Calu3 (cell line): ENCODE measurements around the gene SLC50A1. TPM values are rescaled to one million over a fixed set of nuclear protein-coding genes. Genes with fewer than 3 reads are reported as not detected.

Experiments used
- BruUV-seq: library from RNA; stranded (reverse); fragments of 400-500 nt; replicated peaks from 2 replicates; lab custom pipeline; 2021; lab: Mats Ljungman, UMichigan
- CTCF ChIA-PET: fragments of 300-600 bp; sonication (Branson Sonifier 250); formaldehyde crosslinking; loops from one replicate; lab custom pipeline; 2022; ENCODE audit warnings: antibody characterized with exemption; lab: Charles Lee
- DNase-seq: peaks from one replicate; pipeline ENCODE4 v3.0.0; 2022
- H3K27ac Mint-ChIP-seq: one replicate; pipeline ENCODE4 v1.8.0; 2022; ENCODE audit warnings: mixed read lengths; ENCODE audit not compliant: unreplicated experiment
- H3K27me3 Mint-ChIP-seq: one replicate; pipeline ENCODE4 v1.8.0; 2022; ENCODE audit warnings: mixed read lengths; ENCODE audit not compliant: unreplicated experiment
- H3K36me3 Mint-ChIP-seq: one replicate; pipeline ENCODE4 v1.8.0; 2022; ENCODE audit warnings: mild to moderate bottlenecking, moderate library complexity, mixed read lengths; ENCODE audit not compliant: insufficient read depth, unreplicated experiment
- H3K4me1 Mint-ChIP-seq: one replicate; pipeline ENCODE4 v1.8.0; 2022; ENCODE audit warnings: mild to moderate bottlenecking, low read depth, mixed read lengths; ENCODE audit not compliant: unreplicated experiment
- H3K4me3 Mint-ChIP-seq: one replicate; pipeline ENCODE4 v1.8.0; 2022; ENCODE audit warnings: mild to moderate bottlenecking, low read depth, moderate library complexity, mixed read lengths; ENCODE audit not compliant: unreplicated experiment
- H3K9me3 Mint-ChIP-seq: one replicate; pipeline ENCODE4 v1.8.0; 2022; ENCODE audit warnings: low read depth, mixed read lengths; ENCODE audit not compliant: unreplicated experiment
- intact Hi-C: fragments of 100-400 bp; cut with micrococcal nuclease; formaldehyde crosslinking; loops from one replicate; pipeline ENCODE4 v1.10.0; 2022; ENCODE audit not compliant: unreplicated experiment
- total RNA-seq: library from RNA; stranded (reverse); gene quantifications from 2 replicates; pipeline ENCODE4 v1.2.3, GENCODE V29; 2022
- TF ChIP-seq, protein P1 (sequence below): fragments of 200-600 bp; IDR thresholded peaks from one replicate; pipeline ENCODE4 v1.8.0; 2022; ENCODE audit warnings: antibody characterized with exemption; ENCODE audit not compliant: unreplicated experiment

Gene SLC50A1
- total RNA-seq, 1 experiment from 2014 or later: 68.5 TPM

DNA sequence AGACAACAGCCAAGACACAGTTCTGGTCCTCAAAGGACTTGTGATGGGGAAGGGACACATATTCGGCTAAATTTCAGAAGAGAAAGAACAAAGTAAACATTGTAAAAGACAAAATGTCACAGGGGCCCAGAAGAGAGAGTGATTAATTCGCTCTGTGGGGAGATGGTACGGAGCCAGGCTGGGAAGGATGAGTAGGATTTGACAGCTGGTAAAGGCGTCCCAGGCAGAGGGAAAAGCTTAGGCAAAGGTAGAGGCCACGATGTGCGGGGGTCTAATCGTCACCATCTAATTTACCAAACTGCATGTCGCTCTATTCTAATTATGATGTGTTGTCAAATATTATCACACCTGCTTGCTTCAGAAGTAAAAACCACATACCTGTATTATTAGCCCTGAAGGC lies 25.3 kb upstream of the SLC50A1 start:
- TF ChIP-seq, protein P1, sequence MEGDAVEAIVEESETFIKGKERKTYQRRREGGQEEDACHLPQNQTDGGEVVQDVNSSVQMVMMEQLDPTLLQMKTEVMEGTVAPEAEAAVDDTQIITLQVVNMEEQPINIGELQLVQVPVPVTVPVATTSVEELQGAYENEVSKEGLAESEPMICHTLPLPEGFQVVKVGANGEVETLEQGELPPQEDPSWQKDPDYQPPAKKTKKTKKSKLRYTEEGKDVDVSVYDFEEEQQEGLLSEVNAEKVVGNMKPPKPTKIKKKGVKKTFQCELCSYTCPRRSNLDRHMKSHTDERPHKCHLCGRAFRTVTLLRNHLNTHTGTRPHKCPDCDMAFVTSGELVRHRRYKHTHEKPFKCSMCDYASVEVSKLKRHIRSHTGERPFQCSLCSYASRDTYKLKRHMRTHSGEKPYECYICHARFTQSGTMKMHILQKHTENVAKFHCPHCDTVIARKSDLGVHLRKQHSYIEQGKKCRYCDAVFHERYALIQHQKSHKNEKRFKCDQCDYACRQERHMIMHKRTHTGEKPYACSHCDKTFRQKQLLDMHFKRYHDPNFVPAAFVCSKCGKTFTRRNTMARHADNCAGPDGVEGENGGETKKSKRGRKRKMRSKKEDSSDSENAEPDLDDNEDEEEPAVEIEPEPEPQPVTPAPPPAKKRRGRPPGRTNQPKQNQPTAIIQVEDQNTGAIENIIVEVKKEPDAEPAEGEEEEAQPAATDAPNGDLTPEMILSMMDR: no peak
- no TSS peak for BruUV-seq
- no peaks in the 10 kb centered on the region for H3K9me3 Mint-ChIP-seq
- peaks cover 8% of the 10 kb centered on the region for H3K27me3 Mint-ChIP-seq
- no peak overlapping the region for H3K27ac Mint-ChIP-seq
- CTCF ChIA-PET: no interaction called here
- no peaks in the 10 kb centered on the region for H3K36me3 Mint-ChIP-seq
- intact Hi-C loops: no loop called here
- no peak overlapping the region for H3K4me3 Mint-ChIP-seq
- H3K4me1 Mint-ChIP-seq: no peaks in the 10 kb centered on the region
- no peak for DNase-seq

DNA sequence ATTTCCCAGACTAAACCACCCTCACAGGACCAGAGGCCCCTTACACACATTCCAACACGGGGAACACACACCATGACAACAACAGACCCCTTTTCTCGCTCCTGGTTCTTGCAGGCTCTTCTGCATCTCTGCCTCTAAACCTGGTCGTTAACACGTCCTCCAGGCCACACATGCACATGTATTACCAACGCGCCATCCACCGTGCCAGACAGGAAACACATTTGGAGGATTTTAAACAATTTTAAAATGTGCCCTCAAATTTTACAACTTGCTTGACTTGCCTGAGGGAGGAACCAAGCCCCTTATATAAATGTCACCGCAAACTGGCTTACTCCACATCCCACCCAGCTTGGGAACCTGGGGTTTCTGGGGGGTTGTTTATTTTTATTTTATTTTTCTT lies 24.8 kb upstream of the SLC50A1 start:
- Mint-ChIP-seq H3K4me3 (no peak overlapping the region), H3K36me3 (no peaks in the 10 kb centered on the region), H3K27me3 (peaks cover 6% of the 10 kb centered on the region), H3K9me3 (no peaks in the 10 kb centered on the region), H3K4me1 (no peaks in the 10 kb centered on the region), H3K27ac (no peak overlapping the region)
- TF ChIP-seq, protein P1: no peak
- CTCF ChIA-PET: no interaction called here
- intact Hi-C loops: no loop called here
- no TSS peak for BruUV-seq
- no peak for DNase-seq

DNA sequence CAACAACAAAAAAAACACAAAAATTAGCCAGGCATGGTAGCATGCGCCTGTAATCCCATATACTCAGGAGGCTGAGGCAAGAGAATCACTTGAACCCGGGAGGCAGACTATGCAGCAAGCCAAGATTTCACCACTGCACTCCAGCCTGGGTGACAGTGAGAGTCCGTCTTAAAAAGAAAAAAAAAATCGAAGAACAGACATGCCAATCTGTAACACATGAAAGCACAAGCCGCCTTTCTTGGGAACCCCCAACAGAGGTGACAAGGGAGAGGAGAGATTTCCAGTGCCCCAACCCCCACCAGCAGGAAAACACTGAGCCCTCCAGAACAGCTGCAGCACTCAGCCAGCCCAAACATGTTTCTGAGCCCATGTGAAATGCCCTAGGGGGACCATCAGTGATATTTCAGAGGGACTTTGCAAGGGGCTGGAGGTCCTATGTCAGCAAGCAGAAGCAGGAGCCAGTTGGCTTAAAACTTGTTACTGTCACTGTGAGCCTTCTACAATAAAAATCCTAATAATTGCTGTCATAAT lies 22.1 kb upstream of the SLC50A1 start:
- Mint-ChIP-seq H3K9me3 (no peaks in the 10 kb centered on the region), H3K4me3 (no peak overlapping the region), H3K36me3 (no peaks in the 10 kb centered on the region), H3K4me1 (no peaks in the 10 kb centered on the region), H3K27ac (no peak overlapping the region), H3K27me3 (peaks cover 17% of the 10 kb centered on the region)
- DNase-seq: no peak
- intact Hi-C loops: no loop called here
- TF ChIP-seq, protein P1: no peak
- CTCF ChIA-PET: no interaction called here
- BruUV-seq: no TSS peak

DNA sequence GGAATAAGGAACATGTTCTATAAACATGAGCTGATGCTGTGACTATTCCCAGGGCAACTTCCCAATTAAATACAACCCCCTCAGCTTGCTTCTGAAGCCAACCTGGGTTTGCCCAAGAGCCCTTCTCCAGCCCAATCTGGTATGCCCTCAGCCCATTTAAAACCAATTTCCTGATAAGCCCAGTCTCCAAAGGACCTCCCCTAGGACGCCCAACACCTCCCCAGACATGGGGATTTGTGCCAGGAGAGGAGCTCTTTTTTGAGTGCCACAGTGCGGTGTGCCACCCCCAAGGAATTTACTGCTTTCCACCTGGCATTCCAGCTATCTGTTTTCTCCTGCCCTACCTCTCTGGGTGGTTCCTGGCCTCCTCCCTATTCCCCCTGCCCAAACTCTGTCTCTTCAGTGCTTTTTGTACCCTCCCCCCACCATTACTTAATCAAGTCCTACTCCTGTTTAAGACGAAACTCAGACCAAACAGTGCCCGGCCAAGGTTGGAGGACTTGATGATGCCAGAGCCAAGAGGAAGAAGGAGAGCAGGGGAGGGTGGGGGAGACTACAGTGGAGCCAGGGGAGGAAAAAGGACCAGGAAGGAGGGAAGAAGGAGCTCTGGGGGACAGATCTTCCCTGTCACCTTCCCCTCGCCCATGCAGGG lies 19.4 kb upstream of the SLC50A1 start:
- CTCF ChIA-PET: interaction anchor here (0.5 to 0.7 kb wide), 3 partner anchors 26 to 240 kb away, joined by 3 to 10 read pairs (median 10); no protein-coding TSS in a partner anchor
- peaks cover 7% of the 10 kb centered on the region for H3K4me1 Mint-ChIP-seq
- intact Hi-C loops: no loop called here
- BruUV-seq: no TSS peak
- peaks cover 36% of the 10 kb centered on the region for H3K27me3 Mint-ChIP-seq
- no peak for DNase-seq
- H3K36me3 Mint-ChIP-seq: no peaks in the 10 kb centered on the region
- H3K27ac Mint-ChIP-seq: no peak overlapping the region
- no peaks in the 10 kb centered on the region for H3K9me3 Mint-ChIP-seq
- H3K4me3 Mint-ChIP-seq: no peak overlapping the region
- TF ChIP-seq, protein P1: no peak
